ENCODE measurements around the gene TIMP4. TPM values are rescaled to one million over a fixed set of nuclear protein-coding genes. Genes with fewer than 3 reads are reported as not detected.

The TIMP4 gene
- total and polyA plus RNA-seq, 8 donors, result 0.13 to 11.3 (median 0.46) TPM

GRCh38 chr3:12143949-12144504 lies 14.7 kb downstream of the TIMP4 start:
- intact Hi-C loops (cut with DNase I), result no loop called here
- ATAC-seq, result peak; percentile 68
- no peaks in the 10 kb centered on the region for H3K36me3 ChIP-seq
- no peaks in the 10 kb centered on the region for H3K9me3 ChIP-seq
- no peak overlapping the region for H3K4me3 ChIP-seq
- H3K27ac ChIP-seq, result peak overlapping the region; percentile 10 to 57
- no peak for TF ChIP-seq CTCF (IDR thresholded peaks at IDR 0.05)
- peaks cover 0 to 35% of the 10 kb centered on the region in 2 donors for H3K4me1 ChIP-seq
- H3K27me3 ChIP-seq, result no peaks in the 10 kb centered on the region
- peak in 2 of 4 donors; percentile 47 to 53 for DNase-seq

GRCh38 chr3:12142476-12142875 lies 16.2 kb downstream of the TIMP4 start:
- intact Hi-C loops (cut with DNase I), result no loop called here
- H3K4me3 ChIP-seq, result no peak overlapping the region
- no peaks in the 10 kb centered on the region for H3K9me3 ChIP-seq
- no peak for TF ChIP-seq CTCF (IDR thresholded peaks at IDR 0.05)
- H3K4me1 ChIP-seq, result peaks cover 0 to 47% of the 10 kb centered on the region in 2 donors
- no peaks in the 10 kb centered on the region for H3K27me3 ChIP-seq
- no peaks in the 10 kb centered on the region for H3K36me3 ChIP-seq
- ATAC-seq (no peak), DNase-seq (no peak)
- no peak overlapping the region for H3K27ac ChIP-seq

- DNase-seq (no peak), ATAC-seq (no peak)
- Histone ChIP-seq H3K27ac (no peak overlapping the region), H3K4me3 (no peak overlapping the region), H3K27me3 (no peaks in the 10 kb centered on the region), H3K36me3 (no peaks in the 10 kb centered on the region), H3K9me3 (no peaks in the 10 kb centered on the region), H3K4me1 (peaks cover 0 to 47% of the 10 kb centered on the region in 2 donors)
- no peak for TF ChIP-seq CTCF (IDR thresholded peaks at IDR 0.05)
- intact Hi-C loops (cut with DNase I), result no loop called here
Observed at GRCh38 chr3:12141350-12141749, 17.4 kb downstream of the TIMP4 start.

GRCh38 chr3:12139111-12139511 lies 19.6 kb downstream of the TIMP4 start:
- no peak overlapping the region for H3K4me3 ChIP-seq
- peaks cover 0 to 37% of the 10 kb centered on the region in 2 donors for H3K4me1 ChIP-seq
- no peak overlapping the region for H3K27ac ChIP-seq
- intact Hi-C loops (cut with DNase I), result loop anchor here in 1 of 2 donors (5.0 kb wide), 1 partner anchor 338 kb away; no protein-coding TSS in a partner anchor
- peak in 1 of 4 donors; percentile 76 for DNase-seq
- TF ChIP-seq CTCF (IDR thresholded peaks at IDR 0.05), result peak; percentile 42 to 46
- H3K9me3 ChIP-seq, result no peaks in the 10 kb centered on the region
- H3K36me3 ChIP-seq, result no peaks in the 10 kb centered on the region
- peak; percentile 66 for ATAC-seq
- no peaks in the 10 kb centered on the region for H3K27me3 ChIP-seq

- Histone ChIP-seq H3K4me3 (no peak overlapping the region), H3K36me3 (no peaks in the 10 kb centered on the region), H3K9me3 (no peaks in the 10 kb centered on the region), H3K27me3 (peaks cover 0 to 5% of the 10 kb centered on the region in 2 donors), H3K27ac (no peak overlapping the region), H3K4me1 (peaks cover 0 to 26% of the 10 kb centered on the region in 2 donors)
- TF ChIP-seq CTCF (IDR thresholded peaks at IDR 0.05), result peak in 1 of 2 donors; percentile 9
- intact Hi-C loops (cut with DNase I), result loop anchor here in 1 of 2 donors (5.0 kb wide), 1 partner anchor 339 kb away; no protein-coding TSS in a partner anchor
- DNase-seq (peak in 1 of 4 donors; percentile 6), ATAC-seq (peak; percentile 74)
Observed at GRCh38 chr3:12138044-12138443, 20.7 kb downstream of the TIMP4 start.
